ENCODE data around the gene BAIAP2. TPM values are rescaled to one million over a fixed set of nuclear protein-coding genes. Genes with fewer than 3 reads are reported as not detected.

Gene BAIAP2
- total RNA-seq, 6 donors from 2014 or later, result 90.7 to 231 (median 123) TPM

- Histone ChIP-seq H3K27ac (peak overlapping the region; percentile 76 to 85 (median 82)), H3K4me1 (peaks cover 64 to 92% (median 70%) of the 10 kb centered on the region in 4 donors)
Observed at GRCh38 chr17:81021531-81022343, 13.2 kb upstream of the BAIAP2 start.

GRCh38 chr17:81022344-81022676 lies 12.6 kb upstream of the BAIAP2 start:
- DNase-seq, result no peak
- WGBS, 2 donors, result 86 to 90% methylated on average over 3 to 4 of the region's 6 CpGs

More at GRCh38 chr17:81021531-81022343, 13.2 kb upstream of the BAIAP2 start:
- Histone ChIP-seq H3K27me3 (no peaks in the 10 kb centered on the region), H3K4me3 (no peak overlapping the region), H3K9me3 (no peaks in the 10 kb centered on the region), H3K36me3 (no peaks in the 10 kb centered on the region)
- DNase-seq, result no peak
- 85% methylated on average over 17 to 19 of the region's 19 CpGs for WGBS, 2 donors
- no peak for TF ChIP-seq EP300 (IDR thresholded peaks at IDR 0.05)
- no peak for TF ChIP-seq CTCF (IDR thresholded peaks at IDR 0.05)
- TF ChIP-seq POLR2A (IDR thresholded peaks at IDR 0.05), result no peak
- no peak for TF ChIP-seq POLR2AphosphoS5 (IDR thresholded peaks at IDR 0.05)
- ATAC-seq (ENCODE audit: low FRiP score in 2 of 2), result no peak

GRCh38 chr17:81025065-81025740 lies 9.7 kb upstream of the BAIAP2 start:
- DNase-seq (peak in 1 of 2 donors; percentile 86), ATAC-seq (ENCODE audit: low FRiP score in 2 of 2) (peak; percentile 37 to 71)
- no peaks in the 10 kb centered on the region for H3K9me3 ChIP-seq
- peaks cover 50 to 85% (median 61%) of the 10 kb centered on the region in 4 donors for H3K4me1 ChIP-seq
- H3K4me3 ChIP-seq, result no peak overlapping the region
- H3K27me3 ChIP-seq, result no peaks in the 10 kb centered on the region
- H3K27ac ChIP-seq, result peak overlapping the region; percentile 34 to 80 (median 58)
- no peaks in the 10 kb centered on the region for H3K36me3 ChIP-seq
- WGBS, 2 donors, result 47 to 74% methylated on average over 12 to 14 of the region's 16 CpGs
- TF ChIP-seq CTCF (IDR thresholded peaks at IDR 0.05) (no peak), EP300 (IDR thresholded peaks at IDR 0.05) (peak in 1 of 4 donors; percentile 82), POLR2A (IDR thresholded peaks at IDR 0.05) (peak in 1 of 4 donors; percentile 28), POLR2AphosphoS5 (IDR thresholded peaks at IDR 0.05) (peak in 1 of 2 donors; percentile 66)

More at GRCh38 chr17:81022344-81022676, 12.6 kb upstream of the BAIAP2 start:
- peaks cover 68 to 97% (median 75%) of the 10 kb centered on the region in 4 donors for H3K4me1 ChIP-seq
- H3K27ac ChIP-seq, result peak overlapping the region in 3 of 4 donors; percentile 21 to 83 (median 81)
- no peak overlapping the region for H3K4me3 ChIP-seq
- H3K36me3 ChIP-seq, result no peaks in the 10 kb centered on the region
- ATAC-seq (ENCODE audit: low FRiP score in 2 of 2), result no peak
- TF ChIP-seq POLR2AphosphoS5 (IDR thresholded peaks at IDR 0.05), result no peak
- TF ChIP-seq POLR2A (IDR thresholded peaks at IDR 0.05), result no peak
- TF ChIP-seq EP300 (IDR thresholded peaks at IDR 0.05), result no peak
- TF ChIP-seq CTCF (IDR thresholded peaks at IDR 0.05), result no peak
- no peaks in the 10 kb centered on the region for H3K9me3 ChIP-seq
- H3K27me3 ChIP-seq, result no peaks in the 10 kb centered on the region

GRCh38 chr17:81025741-81026129 lies 9.2 kb upstream of the BAIAP2 start:
- peaks cover 49 to 85% (median 60%) of the 10 kb centered on the region in 4 donors for H3K4me1 ChIP-seq
- H3K4me3 ChIP-seq, result no peak overlapping the region
- no peaks in the 10 kb centered on the region for H3K27me3 ChIP-seq
- TF ChIP-seq CTCF (IDR thresholded peaks at IDR 0.05), result no peak
- no peak for TF ChIP-seq POLR2A (IDR thresholded peaks at IDR 0.05)
- no peak for TF ChIP-seq POLR2AphosphoS5 (IDR thresholded peaks at IDR 0.05)
- no peak for TF ChIP-seq EP300 (IDR thresholded peaks at IDR 0.05)
- 82% methylated on average over 14 to 22 of the region's 22 CpGs for WGBS, 2 donors
- H3K27ac ChIP-seq, result peak overlapping the region; percentile 34 to 80 (median 58)
- H3K36me3 ChIP-seq, result no peaks in the 10 kb centered on the region
- ATAC-seq (ENCODE audit: low FRiP score in 2 of 2), result no peak
- DNase-seq, result peak in 1 of 2 donors; percentile 81
- H3K9me3 ChIP-seq, result no peaks in the 10 kb centered on the region
